ENCODE data around the gene BMPER.

DNA sequence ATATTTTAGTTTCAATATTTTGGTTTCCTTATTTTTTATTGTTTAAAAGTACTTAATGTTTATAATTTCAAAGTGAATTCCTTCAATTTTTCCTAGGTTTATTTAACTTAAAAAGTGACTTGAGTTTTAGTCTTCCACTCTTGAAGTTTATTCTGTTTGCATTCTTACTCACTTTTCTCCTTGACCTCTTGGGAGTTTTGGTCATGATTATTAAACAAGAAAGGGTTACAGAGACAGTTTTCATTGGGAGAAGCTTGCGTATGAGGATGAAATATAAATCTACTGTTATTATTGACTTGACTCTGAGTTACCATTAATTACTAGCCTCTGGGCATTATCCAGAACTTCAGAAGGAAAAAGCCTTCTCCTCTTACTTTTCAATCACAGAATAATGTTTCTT, 216.0 kb downstream of the BMPER start:
- no peak for TF ChIP-seq POLR2A (IDR thresholded peaks at IDR 0.05)
- TF ChIP-seq, protein P1, sequence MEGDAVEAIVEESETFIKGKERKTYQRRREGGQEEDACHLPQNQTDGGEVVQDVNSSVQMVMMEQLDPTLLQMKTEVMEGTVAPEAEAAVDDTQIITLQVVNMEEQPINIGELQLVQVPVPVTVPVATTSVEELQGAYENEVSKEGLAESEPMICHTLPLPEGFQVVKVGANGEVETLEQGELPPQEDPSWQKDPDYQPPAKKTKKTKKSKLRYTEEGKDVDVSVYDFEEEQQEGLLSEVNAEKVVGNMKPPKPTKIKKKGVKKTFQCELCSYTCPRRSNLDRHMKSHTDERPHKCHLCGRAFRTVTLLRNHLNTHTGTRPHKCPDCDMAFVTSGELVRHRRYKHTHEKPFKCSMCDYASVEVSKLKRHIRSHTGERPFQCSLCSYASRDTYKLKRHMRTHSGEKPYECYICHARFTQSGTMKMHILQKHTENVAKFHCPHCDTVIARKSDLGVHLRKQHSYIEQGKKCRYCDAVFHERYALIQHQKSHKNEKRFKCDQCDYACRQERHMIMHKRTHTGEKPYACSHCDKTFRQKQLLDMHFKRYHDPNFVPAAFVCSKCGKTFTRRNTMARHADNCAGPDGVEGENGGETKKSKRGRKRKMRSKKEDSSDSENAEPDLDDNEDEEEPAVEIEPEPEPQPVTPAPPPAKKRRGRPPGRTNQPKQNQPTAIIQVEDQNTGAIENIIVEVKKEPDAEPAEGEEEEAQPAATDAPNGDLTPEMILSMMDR (IDR thresholded peaks at IDR 0.05) = no peak

Data from thyroid gland (tissue), 4 donors.